ENCODE results near the gene CFAP298. TPM values are rescaled to one million over a fixed set of nuclear protein-coding genes. Genes with fewer than 3 reads are reported as not detected.
"Not testable (repeated sequence)": the region's sequence is repeated elsewhere in the genome, so short reads cannot be mapped to it uniquely, and the experiment has no call there.

CFAP298 gene
- total RNA-seq, 1 donor from 2014 or later: 52.0 TPM

- Mint-ChIP-seq H3K36me3 (no peaks in the 10 kb centered on the region), H3K4me3 (no peak overlapping the region), H3K27me3 (ENCODE audit: insufficient read depth, low read depth) (peaks cover 2% of the 10 kb centered on the region), H3K4me1 (no peaks in the 10 kb centered on the region), H3K27ac (no peak overlapping the region), H3K9me3 (no peaks in the 10 kb centered on the region)
- Histone ChIP-seq H2AFZ (replicated peaks) (no peak overlapping the region), H3F3A (ENCODE audit: low read depth) (no peaks in the 10 kb centered on the region), H3K4me2 (no peak overlapping the region), H3K4me1 (no peaks in the 10 kb centered on the region), H3K27me3 (no peaks in the 10 kb centered on the region), H3K79me2 (ENCODE audit: low read depth) (no peaks in the 10 kb centered on the region), H3K9me3 (ENCODE audit: low read depth) (no peaks in the 10 kb centered on the region), H3K9ac (no peak overlapping the region), H4K20me1 (ENCODE audit: low read depth) (no peaks in the 10 kb centered on the region), H3K36me3 (no peaks in the 10 kb centered on the region), H3K4me3 (no peak overlapping the region), H3K27ac (no peak overlapping the region)
- TF ChIP-seq EZH2 (IDR thresholded peaks at IDR 0.05) (no peak), CTCF (IDR thresholded peaks at IDR 0.05) (no peak), EZH2phosphoT487 (IDR thresholded peaks at IDR 0.05) (no peak)
- no peak for DNase-seq (ENCODE audit: low spot score)
Observed at GRCh38 chr21:32626621-32627196, 14.5 kb upstream of the CFAP298 start.

GRCh38 chr21:32618218-32618617 lies 6.0 kb upstream of the CFAP298 start:
- H3K4me1 Mint-ChIP-seq; H3K36me3 ChIP-seq; H3K9me3 Mint-ChIP-seq; H3K27ac ChIP-seq; H3K27ac Mint-ChIP-seq; H3K4me2 ChIP-seq; H3K4me3 ChIP-seq; H3K4me1 ChIP-seq; H4K20me1 ChIP-seq (ENCODE audit: low read depth); H3K27me3 Mint-ChIP-seq (ENCODE audit: insufficient read depth, low read depth); H3K4me3 Mint-ChIP-seq; H3F3A ChIP-seq (ENCODE audit: low read depth); H3K79me2 ChIP-seq (ENCODE audit: low read depth); H3K36me3 Mint-ChIP-seq; H3K9me3 ChIP-seq (ENCODE audit: low read depth); DNase-seq (ENCODE audit: low spot score); H2AFZ ChIP-seq (replicated peaks); H3K9ac ChIP-seq: not testable (repeated sequence)
- peaks cover 21% of the 10 kb centered on the region for H3K27me3 ChIP-seq

- H2AFZ ChIP-seq (replicated peaks): peak overlapping the region; percentile 98
- H3K79me2 ChIP-seq (ENCODE audit: low read depth): peaks cover 22% of the 10 kb centered on the region
- H3K27me3 ChIP-seq: no peaks in the 10 kb centered on the region
- peak overlapping the region; percentile 95 for H3K4me2 ChIP-seq
- peaks cover 5% of the 10 kb centered on the region for H3K4me1 ChIP-seq
- Mint-ChIP-seq H3K4me1 (peaks cover 14% of the 10 kb centered on the region), H3K36me3 (peaks cover 4% of the 10 kb centered on the region), H3K27ac (no peak overlapping the region), H3K27me3 (ENCODE audit: insufficient read depth, low read depth) (peaks cover 6% of the 10 kb centered on the region), H3K9me3 (no peaks in the 10 kb centered on the region), H3K4me3 (peak overlapping the region; percentile 98)
- peak overlapping the region; percentile 77 for H3K4me3 ChIP-seq
- no peak overlapping the region for H3K27ac ChIP-seq
- no peak for DNase-seq (ENCODE audit: low spot score)
- no peaks in the 10 kb centered on the region for H3K36me3 ChIP-seq
- H3K9me3 ChIP-seq (ENCODE audit: low read depth): no peaks in the 10 kb centered on the region
- H4K20me1 ChIP-seq (ENCODE audit: low read depth): peaks cover 10% of the 10 kb centered on the region
- no peak for TF ChIP-seq CTCF (IDR thresholded peaks at IDR 0.05)
- TF ChIP-seq EZH2phosphoT487 (IDR thresholded peaks at IDR 0.05): no peak
- no peak for TF ChIP-seq EZH2 (IDR thresholded peaks at IDR 0.05)
- peaks cover 13% of the 10 kb centered on the region for H3F3A ChIP-seq (ENCODE audit: low read depth)
- H3K9ac ChIP-seq: no peak overlapping the region
Observed at GRCh38 chr21:32613436-32614043, 1.4 kb upstream of the CFAP298 start.

- H3K4me1 Mint-ChIP-seq: peaks cover 14% of the 10 kb centered on the region
Observed at GRCh38 chr21:32612999-32613337, 791 bp upstream of the CFAP298 start.

More at GRCh38 chr21:32612999-32613337, 791 bp upstream of the CFAP298 start:
- Histone ChIP-seq H3F3A (ENCODE audit: low read depth) (peaks cover 13% of the 10 kb centered on the region), H3K79me2 (ENCODE audit: low read depth) (peaks cover 22% of the 10 kb centered on the region), H3K4me2 (peak overlapping the region; percentile 95), H2AFZ (replicated peaks) (peak overlapping the region; percentile 98), H4K20me1 (ENCODE audit: low read depth) (peaks cover 10% of the 10 kb centered on the region), H3K27me3 (no peaks in the 10 kb centered on the region), H3K4me1 (peaks cover 5% of the 10 kb centered on the region), H3K9ac (peak overlapping the region; percentile 47), H3K27ac (peak overlapping the region; percentile 87), H3K4me3 (peak overlapping the region; percentile 77), H3K9me3 (ENCODE audit: low read depth) (no peaks in the 10 kb centered on the region), H3K36me3 (no peaks in the 10 kb centered on the region)
- peak overlapping the region; percentile 98 for H3K4me3 Mint-ChIP-seq
- peaks cover 4% of the 10 kb centered on the region for H3K27me3 Mint-ChIP-seq (ENCODE audit: insufficient read depth, low read depth)
- H3K27ac Mint-ChIP-seq: peak overlapping the region; percentile 99
- peaks cover 4% of the 10 kb centered on the region for H3K36me3 Mint-ChIP-seq
- no peak for DNase-seq (ENCODE audit: low spot score)
- no peaks in the 10 kb centered on the region for H3K9me3 Mint-ChIP-seq
- TF ChIP-seq EZH2phosphoT487 (IDR thresholded peaks at IDR 0.05) (no peak), CTCF (IDR thresholded peaks at IDR 0.05) (no peak), EZH2 (IDR thresholded peaks at IDR 0.05) (no peak)

Data from neural progenitor cell (in vitro differentiated cells).